GM12875 (cell line): ENCODE measurements around the gene HOXB8.

ENCODE experiments used
- H3K4me3 ChIP-seq: one replicate; pipeline ENCODE4 v1.5.1; 2011; ENCODE audit warnings: low read depth, low read length, control low read depth
- CTCF ChIP-seq: IDR thresholded peaks from 2 replicates; pipeline ENCODE4 v1.5.1; 2011; ENCODE audit warnings: low read depth, mild to moderate bottlenecking, control low read depth, inconsistent platforms, low read length, moderate library complexity, borderline replicate concordance; ENCODE audit not compliant: insufficient read depth

HOXB8 gene

GRCh38 chr17:48574505-48575065 is 40.5 kb downstream of the HOXB8 start:
- H3K4me3 ChIP-seq = no peak overlapping the region
- no peak for TF ChIP-seq CTCF

- TF ChIP-seq CTCF = no peak
- no peak overlapping the region for H3K4me3 ChIP-seq
Measured at GRCh38 chr17:48571826-48572417, 43.2 kb downstream of the HOXB8 start.

GRCh38 chr17:48571024-48571818 is 43.9 kb downstream of the HOXB8 start:
- no peak for TF ChIP-seq CTCF
- no peak overlapping the region for H3K4me3 ChIP-seq

- no peak for TF ChIP-seq CTCF
- no peak overlapping the region for H3K4me3 ChIP-seq
Measured at GRCh38 chr17:48570325-48571023, 44.6 kb downstream of the HOXB8 start.

GRCh38 chr17:48569674-48570324 is 45.3 kb downstream of the HOXB8 start:
- TF ChIP-seq CTCF = no peak
- H3K4me3 ChIP-seq = no peak overlapping the region

GRCh38 chr17:48569240-48569582 is 45.9 kb downstream of the HOXB8 start:
- TF ChIP-seq CTCF = no peak
- no peak overlapping the region for H3K4me3 ChIP-seq
